Activated T-helper 9 cell treated with anti-CD3 and anti-CD28 coated beads, Interleukin-2, amount 50 U/mL, for 16 hours (primary cell): ENCODE results near the gene VTCN1.

Experiments
- DNase-seq: peaks from one replicate; pipeline ENCODE4 v3.0.0-alpha.2; 2020; ENCODE audit warnings: low read depth

Gene VTCN1

DNA sequence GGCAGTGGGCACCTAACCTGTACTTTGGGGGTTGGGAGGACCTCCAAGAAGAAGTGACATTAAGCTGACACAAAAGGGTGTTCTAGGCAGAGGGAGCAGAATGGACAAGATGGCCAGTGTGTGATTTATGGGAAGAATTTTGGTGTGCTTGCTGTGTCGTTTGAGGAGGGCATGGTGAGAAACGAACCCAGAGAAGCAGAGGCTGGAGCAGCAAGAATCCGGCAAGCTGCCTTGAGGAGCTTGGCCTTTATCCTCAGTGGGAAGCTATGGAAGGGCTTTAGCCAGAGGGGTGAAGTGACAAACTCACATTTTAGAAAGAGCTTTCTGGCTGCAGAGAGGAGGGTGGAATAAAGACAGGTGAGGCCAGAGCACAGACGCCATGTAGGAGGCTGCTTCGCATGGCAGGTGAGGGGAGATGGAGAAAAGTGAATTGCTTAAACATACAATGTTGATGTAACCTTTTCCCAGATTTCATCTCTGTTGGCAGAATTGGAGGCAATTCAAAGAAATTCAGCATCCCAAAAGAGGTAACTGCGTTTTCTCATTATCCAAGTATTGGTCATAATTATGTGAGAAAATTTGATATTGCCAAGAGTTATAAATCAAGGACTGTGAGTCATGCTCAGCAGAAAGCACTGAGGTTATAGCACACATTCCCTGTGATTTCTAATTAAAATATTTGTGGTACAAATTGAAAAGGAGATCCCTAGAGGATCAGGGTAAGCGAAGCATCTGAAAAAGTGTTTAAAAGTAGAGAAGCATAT, 115.7 kb downstream of the VTCN1 start:
- DNase-seq: no peak

- no peak for DNase-seq
Measured at GRCh38 chr1:117093870-117094621, 116.7 kb downstream of the VTCN1 start.
